Ectodermal cell (in vitro differentiated cells): ENCODE data around the gene TMEM132D.

Source experiments
- H3K27ac ChIP-seq: 2 replicates; pipeline ENCODE4 v1.7.0; 2013; ENCODE audit warnings: mild to moderate bottlenecking, low read depth, low read length; ENCODE audit not compliant: insufficient read depth, poor library complexity, severe bottlenecking
- H3K27me3 ChIP-seq: 2 replicates; pipeline ENCODE4 v1.7.0; 2013; ENCODE audit warnings: mild to moderate bottlenecking, low read length; ENCODE audit not compliant: insufficient read depth, control insufficient read depth, poor library complexity, severe bottlenecking
- H3K36me3 ChIP-seq: one replicate; pipeline ENCODE4 v1.7.0; 2013; ENCODE audit warnings: low read length; ENCODE audit not compliant: control insufficient read depth, insufficient read depth
- H3K4me1 ChIP-seq: one replicate; pipeline ENCODE4 v1.7.0; 2013; ENCODE audit warnings: low read length; ENCODE audit not compliant: control insufficient read depth, insufficient read depth
- H3K4me3 ChIP-seq: 2 replicates; pipeline ENCODE4 v1.7.0; 2013; ENCODE audit warnings: low read depth, low read length, control low read depth; ENCODE audit not compliant: insufficient read depth
- H3K9me3 ChIP-seq: 2 replicates; pipeline ENCODE4 v1.7.0; 2013; ENCODE audit warnings: mild to moderate bottlenecking, low read length, moderate library complexity; ENCODE audit not compliant: control insufficient read depth
- WGBS, 2 experiments: methylation state at CpG; one replicate each; pipeline ENCODE4 v1.1.7; 2013; ENCODE audit warnings: missing lambda C conversion rate in 2 of 2; 5-methylcytosine and 5-hydroxymethylcytosine counted together

TMEM132D gene

DNA sequence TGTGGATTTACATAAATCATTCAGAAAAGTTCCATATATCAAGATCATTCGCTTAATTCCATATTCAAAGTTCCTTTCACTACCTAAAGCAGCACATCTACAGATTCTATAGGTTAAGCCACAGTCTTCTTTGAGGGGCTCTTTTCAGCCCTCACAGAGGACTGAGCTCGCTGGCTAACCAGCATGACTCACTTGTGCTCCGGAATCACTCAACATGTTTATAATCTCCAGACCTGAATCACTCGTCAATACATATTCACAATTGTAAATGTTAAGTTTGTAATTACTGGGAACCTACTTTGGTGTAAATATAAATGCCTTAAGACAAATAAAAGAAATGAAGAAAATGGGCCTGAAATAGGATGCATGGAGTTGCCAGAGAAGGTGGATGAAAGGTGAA is 315.7 kb downstream of the TMEM132D start:
- H3K36me3 ChIP-seq: no peaks in the 10 kb centered on the region
- 65 to 74% methylated on average over 3 to 4 of the region's 4 CpGs for WGBS, 2 experiments
- H3K27ac ChIP-seq: no peak overlapping the region
- H3K9me3 ChIP-seq: no peaks in the 10 kb centered on the region
- H3K4me3 ChIP-seq: no peak overlapping the region
- H3K4me1 ChIP-seq: no peaks in the 10 kb centered on the region
- H3K27me3 ChIP-seq: no peaks in the 10 kb centered on the region

DNA sequence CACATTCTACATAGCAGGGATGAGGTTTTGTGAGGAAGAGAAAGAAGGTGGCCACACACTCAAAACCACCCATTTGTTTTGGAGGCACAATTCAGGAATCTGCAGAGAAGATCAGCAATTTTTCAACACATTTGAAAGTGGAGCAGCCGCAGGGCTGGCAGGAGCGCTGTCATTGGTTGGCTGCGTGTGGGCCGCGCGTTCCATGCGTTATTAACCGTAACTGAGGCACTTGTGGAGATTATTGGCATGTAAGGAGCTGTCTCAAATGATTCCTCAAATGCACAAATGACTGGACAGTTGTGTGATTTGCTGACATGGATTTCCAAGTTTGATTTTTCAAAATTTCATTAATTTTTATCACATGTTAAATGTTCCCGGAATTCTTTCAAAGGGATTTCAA is 318.5 kb downstream of the TMEM132D start:
- WGBS, 2 experiments: 96 to 98% methylated on average over 8 to 9 of the region's 9 CpGs
- Histone ChIP-seq H3K27ac (no peak overlapping the region), H3K36me3 (no peaks in the 10 kb centered on the region), H3K4me3 (no peak overlapping the region), H3K4me1 (no peaks in the 10 kb centered on the region), H3K9me3 (no peaks in the 10 kb centered on the region), H3K27me3 (no peaks in the 10 kb centered on the region)

DNA sequence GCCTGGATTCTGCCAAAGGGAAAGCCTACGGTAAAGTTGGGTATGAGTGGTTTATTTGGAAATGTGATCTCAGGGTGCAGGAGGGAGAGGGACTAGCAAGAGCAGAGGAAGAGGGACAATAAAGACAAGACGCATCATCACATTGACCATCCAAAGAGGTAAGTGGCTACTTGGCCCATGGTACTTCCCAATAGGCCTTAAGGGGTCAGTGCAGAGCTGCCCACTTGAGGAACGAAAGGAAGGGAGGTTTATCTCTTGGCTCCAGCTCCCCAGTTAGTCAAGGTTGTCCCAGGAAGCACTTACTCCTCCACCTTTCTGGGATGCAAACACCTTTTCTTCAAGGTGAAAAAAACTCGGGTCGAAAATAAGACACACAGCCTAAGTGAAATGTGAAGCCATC is 323.9 kb downstream of the TMEM132D start:
- Histone ChIP-seq H3K9me3 (no peaks in the 10 kb centered on the region), H3K27ac (no peak overlapping the region), H3K4me1 (no peaks in the 10 kb centered on the region), H3K4me3 (no peak overlapping the region), H3K27me3 (no peaks in the 10 kb centered on the region), H3K36me3 (no peaks in the 10 kb centered on the region)
- 84 to 85% methylated on average over 5 of the region's 5 CpGs for whole genome bisulfite sequencing, 2 experiments

DNA sequence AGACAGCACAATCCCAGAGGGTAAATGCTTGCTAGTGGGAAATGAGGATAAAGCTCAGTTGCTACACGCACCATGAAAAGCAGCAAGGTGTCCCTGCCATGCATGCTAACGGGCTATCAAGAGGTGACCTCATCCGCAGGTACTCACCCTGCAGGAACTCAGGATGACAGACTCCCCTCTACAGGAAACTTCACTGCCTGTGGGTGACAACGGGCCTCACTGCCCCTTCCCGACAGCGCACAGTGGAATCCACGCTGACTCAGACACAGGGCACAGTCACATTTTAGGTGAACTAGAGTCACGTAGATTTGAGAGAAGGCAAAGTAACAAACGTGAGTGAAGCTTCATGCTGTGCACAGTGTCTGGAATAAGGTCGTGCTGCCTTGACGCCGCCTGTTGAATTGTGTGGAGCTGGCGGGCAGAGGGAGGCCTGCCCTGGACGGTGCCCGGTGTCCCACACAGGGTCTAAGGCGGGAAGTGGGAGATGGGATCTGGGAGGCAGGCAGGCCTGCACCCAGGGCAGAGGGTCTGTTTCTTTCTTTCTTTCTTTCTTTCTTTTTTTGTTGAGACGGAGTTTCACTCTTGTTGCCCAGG is 331.8 kb downstream of the TMEM132D start:
- Histone ChIP-seq H3K4me1 (no peaks in the 10 kb centered on the region), H3K36me3 (no peaks in the 10 kb centered on the region), H3K27me3 (no peaks in the 10 kb centered on the region), H3K9me3 (no peaks in the 10 kb centered on the region), H3K27ac (no peak overlapping the region), H3K4me3 (no peak overlapping the region)
- 84 to 86% methylated on average over 17 of the region's 17 CpGs for WGBS, 2 experiments

DNA sequence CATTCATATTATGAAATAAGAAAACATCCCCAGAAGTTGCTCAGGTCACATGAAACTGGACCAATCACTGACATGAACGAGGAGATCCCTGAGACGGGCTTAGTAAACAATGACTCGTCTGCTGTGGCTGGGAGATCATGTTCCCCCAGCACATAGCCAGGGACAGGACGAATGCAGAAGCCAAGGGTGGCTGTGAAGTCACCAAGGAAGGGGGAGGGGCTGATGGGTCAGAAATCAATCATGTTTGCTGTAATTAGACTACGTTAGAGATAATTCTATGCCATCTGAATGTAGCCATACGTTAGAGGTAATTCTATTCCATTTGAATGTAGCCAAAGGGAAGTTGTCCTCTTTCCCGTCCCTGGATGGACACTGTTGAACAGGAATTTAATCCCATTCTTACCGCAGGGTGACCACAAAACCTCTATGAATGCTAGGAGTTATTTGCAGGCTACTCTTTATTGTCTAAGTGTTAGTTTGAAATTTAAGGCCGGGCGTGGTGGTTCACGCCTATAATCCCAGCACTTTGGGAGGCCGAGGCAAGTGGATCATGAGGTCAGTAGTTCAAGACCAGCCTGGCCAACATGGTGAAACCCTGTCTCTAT is 332.9 kb downstream of the TMEM132D start:
- Histone ChIP-seq H3K27me3 (no peaks in the 10 kb centered on the region), H3K4me1 (no peaks in the 10 kb centered on the region), H3K36me3 (no peaks in the 10 kb centered on the region), H3K9me3 (no peaks in the 10 kb centered on the region), H3K27ac (no peak overlapping the region), H3K4me3 (no peak overlapping the region)
- WGBS, 2 experiments: 85 to 86% methylated on average over 12 of the region's 12 CpGs

DNA sequence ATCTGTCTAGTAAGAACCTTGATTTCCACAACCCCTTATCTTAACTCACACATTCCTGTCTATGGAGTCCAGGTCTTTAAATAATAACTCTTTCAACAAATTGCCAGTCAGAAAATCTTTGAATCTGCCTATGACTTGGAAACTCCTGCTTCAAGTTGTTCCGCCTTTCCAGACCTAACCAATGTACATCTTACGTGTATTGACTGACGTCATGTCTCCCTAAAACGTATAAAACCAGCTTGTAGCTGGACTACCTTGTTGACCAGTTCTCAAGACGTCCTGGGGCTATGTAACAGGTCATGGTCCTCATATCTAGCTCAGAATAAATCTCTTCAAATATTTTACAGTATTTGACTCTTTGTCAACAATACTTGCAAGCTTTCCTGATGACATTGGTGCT is 337.0 kb downstream of the TMEM132D start:
- WGBS, 2 experiments: 91% methylated on average over 5 of the region's 5 CpGs
- Histone ChIP-seq H3K27me3 (no peaks in the 10 kb centered on the region), H3K4me3 (no peak overlapping the region), H3K4me1 (no peaks in the 10 kb centered on the region), H3K9me3 (no peaks in the 10 kb centered on the region), H3K27ac (no peak overlapping the region), H3K36me3 (no peaks in the 10 kb centered on the region)

DNA sequence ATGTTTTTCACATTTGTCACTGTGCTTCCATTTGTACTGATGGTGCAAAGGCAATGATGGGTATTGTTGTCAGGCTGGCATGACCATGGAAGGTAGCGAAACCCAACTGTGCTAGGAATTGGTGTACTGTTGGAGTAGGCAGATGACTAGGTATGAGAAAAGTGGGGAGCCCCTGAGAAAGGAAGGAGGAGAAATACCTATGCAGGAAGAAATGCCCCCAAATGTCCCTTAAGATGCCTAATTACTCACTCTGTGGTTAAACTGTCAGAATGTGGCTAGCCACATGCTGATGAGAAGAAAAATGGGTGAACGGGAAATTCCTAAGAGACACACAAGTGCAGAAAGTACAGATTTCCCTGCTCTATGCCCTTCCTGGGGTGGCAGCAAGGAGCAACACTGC is 339.1 kb downstream of the TMEM132D start:
- Histone ChIP-seq H3K9me3 (no peaks in the 10 kb centered on the region), H3K36me3 (no peaks in the 10 kb centered on the region), H3K4me3 (no peak overlapping the region), H3K4me1 (no peaks in the 10 kb centered on the region), H3K27me3 (no peaks in the 10 kb centered on the region), H3K27ac (no peak overlapping the region)
- 88 to 93% methylated on average over 2 of the region's 2 CpGs for WGBS, 2 experiments

DNA sequence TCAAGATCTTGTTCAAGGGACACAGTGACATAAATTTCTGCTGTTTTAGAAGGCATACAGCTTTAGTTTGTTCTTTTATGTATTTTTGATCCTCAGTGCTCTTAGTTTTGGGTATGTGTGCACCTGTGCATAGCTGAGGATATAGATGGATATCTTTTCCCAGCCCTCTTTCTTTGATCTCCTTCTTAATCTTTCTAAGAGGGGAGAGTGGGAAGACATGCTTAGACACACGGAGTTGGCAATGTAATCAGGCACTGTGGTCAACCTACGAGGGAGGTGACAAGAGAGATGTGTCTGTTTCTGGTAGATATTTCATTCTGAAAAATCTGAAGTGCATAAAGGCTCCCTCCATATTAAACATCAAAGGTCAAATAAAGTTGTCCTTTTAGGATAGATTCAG is 340.6 kb downstream of the TMEM132D start:
- H3K36me3 ChIP-seq: no peaks in the 10 kb centered on the region
- H3K4me3 ChIP-seq: no peak overlapping the region
- 97 to 100% methylated on average over 2 of the region's 2 CpGs for WGBS, 2 experiments
- no peaks in the 10 kb centered on the region for H3K27me3 ChIP-seq
- no peaks in the 10 kb centered on the region for H3K4me1 ChIP-seq
- H3K27ac ChIP-seq: no peak overlapping the region
- H3K9me3 ChIP-seq: no peaks in the 10 kb centered on the region

DNA sequence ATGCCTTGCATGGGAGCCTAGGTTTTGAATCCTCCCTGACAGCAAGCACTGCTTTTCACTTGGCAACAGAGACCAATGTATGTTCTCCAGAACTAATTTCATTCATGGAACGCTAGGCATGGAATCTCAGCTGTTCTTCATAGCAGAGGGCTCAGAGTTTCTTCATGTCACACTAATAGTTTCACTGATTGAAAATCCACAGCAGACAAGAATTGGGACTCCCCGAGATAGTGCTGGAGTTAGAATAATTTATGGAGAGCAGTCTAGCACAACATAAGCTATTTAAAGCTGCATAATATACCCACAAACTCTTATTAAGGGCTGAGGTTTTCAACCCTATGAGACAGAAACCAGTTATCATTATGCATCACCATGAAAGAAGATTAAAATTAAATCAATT is 342.5 kb downstream of the TMEM132D start:
- H3K36me3 ChIP-seq: no peaks in the 10 kb centered on the region
- WGBS, 2 experiments: 95 to 96% methylated on average over 1 to 2 of the region's 2 CpGs
- H3K4me1 ChIP-seq: no peaks in the 10 kb centered on the region
- H3K27ac ChIP-seq: no peak overlapping the region
- no peaks in the 10 kb centered on the region for H3K27me3 ChIP-seq
- no peak overlapping the region for H3K4me3 ChIP-seq
- no peaks in the 10 kb centered on the region for H3K9me3 ChIP-seq

DNA sequence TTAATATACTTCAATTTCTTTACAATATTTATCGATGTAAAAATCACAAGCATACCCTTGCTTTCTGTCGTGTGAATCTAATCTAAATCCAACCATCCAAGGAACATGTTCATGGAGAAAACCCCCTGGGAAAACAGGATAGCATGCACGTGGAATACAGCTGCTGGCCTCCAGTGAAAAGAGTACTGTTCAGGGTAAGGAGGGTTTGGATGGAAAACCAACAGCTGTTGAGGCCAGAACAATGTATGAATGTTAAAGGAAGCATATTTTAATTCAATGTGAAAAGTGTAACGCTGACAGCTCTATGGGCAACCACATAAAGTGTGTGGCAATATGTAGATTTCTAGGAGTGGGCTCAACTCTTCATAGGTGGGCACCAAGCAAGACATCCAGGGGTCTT is 344.0 kb downstream of the TMEM132D start:
- H3K9me3 ChIP-seq: no peaks in the 10 kb centered on the region
- no peaks in the 10 kb centered on the region for H3K4me1 ChIP-seq
- no peak overlapping the region for H3K4me3 ChIP-seq
- no peak overlapping the region for H3K27ac ChIP-seq
- no peaks in the 10 kb centered on the region for H3K27me3 ChIP-seq
- WGBS, 2 experiments: 93 to 96% methylated on average over 4 of the region's 4 CpGs
- no peaks in the 10 kb centered on the region for H3K36me3 ChIP-seq

DNA sequence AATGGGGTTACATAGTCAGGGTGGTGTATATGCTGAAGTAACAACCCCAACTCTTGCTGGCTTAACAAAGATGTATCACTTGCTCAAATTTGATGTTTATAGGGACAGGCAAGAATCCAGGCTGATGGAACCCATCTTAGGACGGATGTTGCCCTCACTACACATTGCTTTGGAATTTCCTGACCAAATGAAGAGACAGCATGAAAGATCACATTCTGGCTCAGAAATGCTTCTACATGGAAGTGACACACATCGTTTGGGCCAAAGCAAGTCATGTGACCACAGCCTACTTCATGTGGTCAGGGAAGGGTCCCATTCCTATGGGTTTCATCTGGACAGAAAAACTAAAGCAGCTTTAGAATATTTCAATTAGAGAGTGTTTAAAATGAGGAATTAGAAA is 345.8 kb downstream of the TMEM132D start:
- WGBS, 2 experiments: 86 to 88% methylated on average over 2 of the region's 2 CpGs
- H3K27ac ChIP-seq: no peak overlapping the region
- H3K9me3 ChIP-seq: no peaks in the 10 kb centered on the region
- H3K27me3 ChIP-seq: no peaks in the 10 kb centered on the region
- H3K4me1 ChIP-seq: no peaks in the 10 kb centered on the region
- no peaks in the 10 kb centered on the region for H3K36me3 ChIP-seq
- no peak overlapping the region for H3K4me3 ChIP-seq
